B cell (primary cell): ENCODE measurements around the gene AP4E1.

Source experiments
- CTCF ChIP-seq: fragments of 200-600 bp; IDR thresholded peaks from one replicate; pipeline ENCODE4 v1.8.0; 2022; ENCODE audit warnings: antibody characterized with exemption, mild to moderate bottlenecking
- EZH2 ChIP-seq: IDR thresholded peaks from 2 replicates; pipeline ENCODE4 v1.6.1; 2012; ENCODE audit warnings: borderline replicate concordance, low read depth, mild to moderate bottlenecking, moderate library complexity, low read length; ENCODE audit not compliant: insufficient read depth, poor library complexity, severe bottlenecking

- TF ChIP-seq EZH2, result no peak
- TF ChIP-seq CTCF, result peak; percentile 99
Observed at GRCh38 chr15:50876989-50877360, 31.5 kb upstream of the AP4E1 start.
